Stimulated activated CD8-positive, alpha-beta memory T cell treated with anti-CD3 and anti-CD28 coated beads, Interleukin-12 subunit alpha, Interleukin-12 subunit beta, amount 100 ng/mL, for 24 hours (primary cell): ENCODE results near the gene DSEL.

Experiments used
- DNase-seq: peaks from one replicate; pipeline ENCODE4 v3.0.0-alpha.2; 2020; ENCODE audit errors: extremely low read depth

The DSEL gene

DNA sequence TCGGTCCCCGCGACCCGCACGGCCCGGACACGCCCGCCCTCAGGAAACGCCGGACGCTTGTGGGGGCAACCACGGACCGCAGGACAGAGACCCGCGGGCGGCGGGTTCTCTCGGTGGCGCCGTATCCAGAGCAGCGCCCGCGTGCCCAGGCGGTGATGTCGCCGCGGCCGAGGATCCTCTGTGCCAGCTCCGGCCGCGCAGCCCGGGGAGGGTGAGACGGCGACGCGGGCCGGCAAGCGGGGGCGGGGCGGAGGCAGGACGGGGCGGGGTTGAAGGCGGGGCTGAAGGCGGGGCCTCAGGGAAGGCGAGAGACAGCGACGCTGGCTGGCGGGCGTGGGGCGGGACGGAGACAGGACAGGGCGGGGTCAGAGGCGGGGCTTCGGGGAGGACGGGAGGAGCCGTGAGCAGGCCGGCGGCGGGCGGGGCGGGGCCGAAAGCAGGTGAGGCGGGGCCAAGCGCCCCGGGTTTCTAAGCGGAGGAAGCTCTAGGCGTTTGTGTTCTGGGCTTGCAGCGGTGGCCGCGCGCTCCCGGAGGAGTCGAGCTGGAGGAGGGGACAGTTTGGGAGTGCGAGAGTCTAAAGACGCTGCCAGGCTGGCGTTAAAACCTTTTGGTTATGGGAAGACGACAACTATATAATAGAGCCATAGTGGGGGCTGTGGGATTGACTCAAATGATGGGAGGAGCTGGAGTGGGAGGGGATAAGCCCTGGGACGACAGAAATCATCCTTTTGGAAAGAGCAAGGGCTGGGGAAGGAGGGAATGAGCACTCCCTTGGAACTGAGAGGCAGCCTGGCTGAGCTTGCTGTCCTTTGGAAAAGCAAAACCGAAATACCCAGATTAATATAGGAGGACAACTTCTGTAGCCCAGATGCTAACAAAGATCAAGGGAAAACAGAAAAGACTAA lies at the start of gene DSEL:
DSEL (minus strand) TSS at position 182 of the 905 bp plus-strand sequence. CDS start 2,112 bp downstream, outside the sequence.
- peak; percentile 92 for DNase-seq

DNA sequence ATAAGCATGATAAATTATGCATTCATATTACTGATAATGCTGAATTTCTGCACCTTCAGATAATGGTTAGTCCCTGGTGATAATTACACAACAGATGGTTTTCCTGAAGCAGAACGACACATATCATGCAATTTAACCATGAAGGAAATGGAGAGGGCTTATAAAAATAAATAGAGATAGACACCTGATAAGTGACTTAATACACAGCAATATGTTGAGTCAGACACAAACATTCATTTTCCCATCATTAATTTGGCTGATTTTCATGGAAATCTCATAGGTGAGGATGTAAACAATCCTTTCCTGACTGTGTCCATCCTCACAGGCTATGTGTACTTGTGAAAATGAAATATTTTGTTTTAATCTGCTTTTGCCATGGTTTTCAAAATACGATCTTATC lies 36.9 kb upstream of the DSEL start:
- DNase-seq: no peak

DNA sequence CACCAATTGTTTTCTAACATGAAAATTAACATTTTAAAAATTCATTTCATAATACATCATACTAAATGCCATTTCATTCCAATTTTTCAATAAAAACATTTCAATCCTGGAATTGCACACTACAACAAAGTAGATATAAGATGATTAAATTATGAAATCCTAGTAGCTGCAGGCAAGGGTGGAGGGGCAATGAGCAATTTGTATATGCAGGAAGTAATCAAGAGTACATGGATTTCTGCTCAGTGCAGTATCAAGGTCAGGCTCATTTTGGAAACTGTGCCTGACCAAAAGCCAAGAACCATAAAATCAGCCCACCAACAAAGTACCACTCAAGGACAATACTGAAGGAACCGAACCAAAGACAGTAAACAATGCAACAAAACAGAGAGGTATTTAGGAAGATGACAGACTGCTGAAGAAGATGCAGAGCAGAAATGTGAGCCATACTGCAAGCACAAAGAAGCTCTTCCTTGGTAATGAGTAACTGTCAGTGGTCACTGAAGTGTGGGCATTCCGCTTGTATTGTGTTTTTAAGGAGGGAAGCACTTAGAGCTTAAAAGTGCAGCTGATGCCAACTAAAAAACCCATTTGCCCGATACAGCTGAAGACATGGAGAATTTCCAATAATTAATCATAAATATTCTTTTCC lies 34.5 kb upstream of the DSEL start:
- no peak for DNase-seq

DNA sequence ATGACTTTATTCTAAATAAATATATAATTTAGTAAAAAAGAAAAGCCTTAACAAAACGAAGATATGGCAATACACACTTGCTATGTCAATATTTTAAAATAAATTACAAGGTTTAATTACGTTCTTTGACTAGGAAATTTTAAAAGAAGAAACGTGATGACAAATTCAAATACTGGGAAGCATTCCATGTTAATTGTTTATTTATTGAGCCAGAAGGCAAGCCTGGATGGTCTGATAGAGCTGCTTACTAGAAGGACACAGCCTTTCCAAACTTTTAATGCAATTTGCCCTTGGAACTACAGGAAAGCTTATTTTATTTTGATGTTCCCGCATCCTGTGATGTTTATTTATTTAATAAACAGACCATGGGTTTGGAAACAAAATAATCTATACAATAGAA lies 33.4 kb upstream of the DSEL start:
- no peak for DNase-seq

DNA sequence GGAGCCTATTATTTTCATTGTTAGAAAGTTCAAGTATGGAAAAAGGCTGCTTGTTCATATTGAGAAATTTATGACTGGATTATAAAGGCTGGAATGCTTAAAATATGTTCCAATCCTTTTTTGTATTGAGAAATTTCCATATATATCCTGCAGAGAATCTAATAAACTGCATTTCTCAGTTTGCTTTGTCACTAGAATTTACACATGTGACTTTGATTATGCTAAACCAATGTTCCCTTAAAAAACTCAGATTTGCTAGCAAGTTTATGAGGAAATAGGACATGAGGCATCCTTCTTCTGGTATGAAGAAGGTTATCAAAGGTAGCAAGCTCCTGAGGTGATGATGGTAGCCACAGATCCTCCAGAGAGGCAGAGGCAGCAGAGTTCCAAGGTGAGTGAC lies 29.2 kb upstream of the DSEL start:
- DNase-seq: no peak

DNA sequence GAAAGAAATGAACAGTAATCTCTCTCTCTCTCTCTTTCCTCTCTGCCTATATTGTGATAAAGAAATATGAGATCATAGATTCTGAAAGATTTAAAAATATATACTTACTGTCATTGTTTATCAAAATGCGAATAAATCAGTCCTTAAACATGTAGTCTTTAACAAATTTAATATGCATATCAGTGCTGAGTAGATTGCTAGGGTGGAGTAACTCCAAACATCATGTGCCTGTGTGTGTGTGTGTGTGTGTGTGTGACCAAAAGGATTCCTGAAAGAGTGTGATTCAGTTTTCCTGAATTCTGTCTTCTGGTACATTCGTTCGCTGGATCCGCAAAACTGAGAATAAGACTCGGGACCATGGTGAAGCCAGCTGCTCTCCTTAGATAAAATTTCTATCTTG lies 24.0 kb upstream of the DSEL start:
- DNase-seq: no peak

DNA sequence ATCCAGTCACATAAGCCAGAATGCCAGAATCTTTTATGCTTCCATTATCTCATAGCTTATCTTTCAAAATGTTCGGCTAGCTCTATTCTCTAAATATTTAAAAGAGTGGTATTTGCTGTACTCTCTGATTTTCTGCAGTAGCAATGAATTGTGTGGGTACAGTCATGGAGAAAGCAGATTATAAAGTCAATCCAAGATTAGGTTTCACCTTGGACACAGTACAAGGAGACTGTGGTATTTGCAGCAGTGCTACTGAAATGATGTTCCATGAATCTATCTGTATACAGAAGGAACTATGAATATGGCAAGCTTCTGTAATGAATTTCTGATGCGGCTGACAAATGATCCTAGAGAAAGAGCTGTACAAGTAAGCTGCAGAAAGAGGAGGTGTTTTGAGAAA lies 15.4 kb upstream of the DSEL start:
- no peak for DNase-seq

DNA sequence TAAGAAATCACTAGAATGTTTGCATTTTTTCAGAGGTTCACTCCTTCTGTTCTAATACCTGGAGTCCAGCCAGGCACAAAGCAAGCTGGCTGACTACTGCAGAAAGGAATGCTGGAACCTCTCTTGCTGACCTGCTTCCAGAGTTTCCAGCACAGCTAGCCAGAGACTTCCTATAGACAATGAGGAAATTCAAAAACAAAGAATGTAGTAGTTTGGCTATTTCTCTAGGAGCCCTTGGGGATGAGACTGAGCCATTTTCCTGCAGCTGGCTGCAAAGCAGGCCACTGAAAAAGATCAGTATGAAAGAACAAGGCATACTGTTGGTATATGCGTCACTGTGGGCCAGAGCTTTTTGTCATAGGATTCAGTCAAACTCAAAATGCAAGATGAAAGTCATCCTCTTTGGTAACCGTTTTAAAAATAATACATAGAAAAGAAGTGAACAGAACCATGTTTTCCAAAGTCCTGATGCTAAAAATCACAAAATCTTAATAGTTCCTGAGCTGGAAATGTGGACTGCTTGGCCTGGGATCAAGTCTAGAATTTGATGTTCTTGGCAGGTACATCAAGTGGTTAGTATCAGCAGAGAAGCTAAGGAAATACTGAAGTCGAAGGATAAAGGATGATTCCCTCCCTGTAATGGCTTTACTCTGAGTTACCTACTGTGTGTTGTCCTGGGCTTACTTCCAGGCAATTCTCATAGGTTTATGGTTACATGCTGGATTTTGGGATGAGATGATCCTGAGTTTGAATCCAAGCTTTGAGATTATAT lies 9.0 kb upstream of the DSEL start:
- DNase-seq: no peak

DNA sequence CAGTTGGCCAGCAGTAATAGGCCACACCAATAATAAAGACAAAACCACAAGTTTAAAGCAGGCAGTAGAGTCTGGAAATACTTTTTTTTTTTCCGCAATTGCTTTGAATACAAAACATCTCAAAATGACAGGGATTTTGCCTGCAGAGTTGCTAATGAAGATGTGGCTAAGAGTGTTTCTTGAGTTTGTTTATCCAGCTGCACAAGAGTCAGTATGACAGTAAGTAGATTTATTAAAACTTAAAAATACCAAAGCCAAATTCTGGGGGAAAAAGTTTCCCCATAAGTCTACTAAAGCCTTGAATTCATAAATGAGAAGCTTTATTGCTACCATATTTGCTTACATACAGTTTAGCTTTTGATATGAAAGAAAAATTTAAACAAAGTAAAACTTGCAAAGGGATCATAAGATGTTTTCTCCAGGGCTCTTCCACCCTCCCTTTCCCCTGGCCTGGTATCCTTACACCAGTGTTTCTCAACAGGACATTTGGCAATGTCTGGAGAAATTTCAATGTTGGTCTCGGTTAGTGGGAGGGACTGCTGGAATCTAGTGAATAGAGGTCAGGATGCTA lies 3.9 kb upstream of the DSEL start:
- no peak for DNase-seq

DNA sequence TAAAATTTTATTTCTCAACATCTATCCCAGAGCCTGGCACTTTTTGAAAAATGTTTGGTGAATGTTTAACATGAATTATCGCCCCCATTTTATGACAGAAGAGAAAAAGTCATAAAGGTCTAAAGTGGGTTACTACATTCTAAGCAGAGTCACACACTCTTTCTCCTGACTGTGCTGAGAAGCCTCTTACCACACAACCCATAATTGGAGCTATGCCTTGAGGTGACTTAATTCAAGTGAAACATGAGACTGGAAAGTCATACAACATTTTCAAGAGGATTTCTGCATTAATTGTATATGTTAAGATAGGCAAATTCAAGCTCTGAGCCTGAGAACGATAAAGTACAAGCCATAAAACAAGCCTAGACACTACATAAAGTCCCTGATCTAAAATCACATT lies 3.1 kb upstream of the DSEL start:
- DNase-seq: no peak

DNA sequence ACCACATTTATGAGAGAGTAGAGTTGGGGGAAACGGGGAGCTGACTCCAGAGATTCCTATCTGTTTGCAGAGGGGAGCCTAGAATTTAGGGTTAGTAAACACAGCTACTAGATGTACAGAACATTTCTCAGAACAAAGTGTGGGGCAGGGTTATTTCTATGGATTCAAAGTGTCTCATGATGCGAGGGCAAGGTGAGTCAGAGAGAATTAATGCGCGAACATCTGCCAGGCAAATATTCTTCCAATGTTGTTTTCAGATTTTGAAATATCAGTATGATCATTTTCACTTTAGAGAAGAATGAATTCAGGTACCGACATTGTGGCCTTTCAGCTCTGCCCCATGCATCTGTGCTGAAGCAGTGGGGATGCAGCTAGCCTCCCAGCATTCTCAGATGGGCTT lies 2.0 kb upstream of the DSEL start:
- no peak for DNase-seq

DNA sequence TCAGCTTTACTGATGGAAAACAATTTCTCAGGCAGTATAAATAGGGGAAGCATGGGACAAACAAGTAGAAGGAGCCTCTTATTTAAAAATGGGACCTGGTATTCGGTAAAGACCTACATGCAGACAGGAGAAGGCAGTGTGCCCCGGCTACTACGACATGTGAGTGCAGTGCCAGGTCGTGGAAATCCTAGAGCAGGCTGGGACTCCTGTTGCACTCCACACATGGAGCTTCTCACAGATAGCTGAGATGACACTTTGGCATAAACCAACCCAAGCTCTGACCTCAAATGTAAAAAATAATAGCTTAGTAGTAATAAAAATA lies 885 bp upstream of the DSEL start:
- DNase-seq: no peak

DNA sequence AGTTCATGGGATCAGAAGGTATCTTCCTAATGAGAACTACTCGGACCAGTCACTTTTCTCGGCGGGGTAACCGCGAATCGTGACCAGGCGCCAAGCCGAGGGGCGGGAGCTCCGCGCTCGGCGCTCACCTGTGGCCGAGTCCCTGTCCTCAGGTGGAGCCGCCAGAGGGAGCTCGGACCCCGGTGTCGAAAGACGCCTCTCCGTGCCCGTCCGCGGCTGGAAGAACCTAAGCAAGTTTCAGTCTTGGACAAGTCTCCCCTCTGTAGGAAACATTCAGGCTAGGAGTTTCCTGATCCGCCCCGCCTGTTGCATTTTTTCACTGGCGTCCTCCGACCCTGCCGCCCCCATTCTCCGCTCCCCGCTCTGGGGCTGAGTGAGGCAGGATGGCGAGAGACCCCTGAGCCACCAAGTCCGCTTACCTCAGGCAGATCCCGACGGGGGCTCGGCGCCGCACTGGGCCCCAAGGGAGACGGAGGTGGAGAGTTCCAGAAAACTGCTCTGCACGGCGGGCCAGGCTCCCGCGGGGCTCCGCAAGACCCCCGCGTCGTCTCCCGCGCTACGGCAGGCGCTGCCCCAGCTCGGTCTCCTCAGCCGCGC lies 480 bp downstream of the DSEL start:
- DNase-seq: no peak

DNA sequence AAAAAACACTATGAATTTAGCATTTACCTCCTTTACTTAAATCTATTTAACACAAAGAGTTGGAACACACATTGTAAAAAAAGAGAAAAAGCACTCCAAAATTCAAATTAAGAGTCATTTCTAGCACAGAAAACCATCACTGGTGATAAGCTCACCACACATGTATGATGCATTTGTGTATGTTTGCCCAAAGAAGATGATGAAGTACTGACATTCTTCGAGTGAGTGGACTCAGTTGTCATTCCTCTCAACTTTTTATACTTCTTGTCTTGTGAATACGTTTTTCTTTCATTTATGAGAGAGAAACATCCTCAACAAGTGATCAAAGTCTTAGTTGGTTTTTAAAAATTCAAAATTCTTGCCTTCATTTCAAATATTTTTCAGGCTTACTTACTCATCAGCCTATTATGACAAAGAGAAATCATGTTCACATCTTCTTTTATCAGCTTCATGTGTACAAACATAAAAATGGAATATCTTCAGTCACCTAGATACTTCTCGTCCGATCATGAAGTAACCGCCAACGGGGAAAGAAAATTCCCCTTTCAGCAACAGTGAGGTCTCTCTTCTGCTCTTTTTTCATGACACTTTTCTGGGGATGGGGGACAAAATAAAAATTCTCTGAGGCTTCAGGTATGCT lies 1.5 kb downstream of the DSEL start:
- no peak for DNase-seq

DNA sequence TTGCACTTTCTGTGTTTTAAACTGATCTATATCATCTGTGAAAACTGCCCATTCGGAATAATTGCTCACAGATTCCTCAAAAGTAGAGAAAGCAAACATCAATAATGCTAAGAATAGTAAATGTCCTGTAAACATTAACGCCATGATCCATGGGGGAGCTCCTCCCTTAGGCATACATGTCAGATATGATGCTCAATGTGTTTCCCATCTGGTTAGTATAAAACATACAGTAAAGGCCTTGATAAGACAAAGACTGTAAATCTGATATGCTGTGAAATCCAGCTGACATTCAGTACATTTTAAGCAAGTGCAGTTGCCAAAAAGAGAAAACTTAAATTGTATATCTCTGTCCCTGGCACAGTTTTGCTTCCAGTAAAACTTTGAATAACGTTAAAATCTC lies 2.1 kb downstream of the DSEL start:
- DNase-seq: no peak

DNA sequence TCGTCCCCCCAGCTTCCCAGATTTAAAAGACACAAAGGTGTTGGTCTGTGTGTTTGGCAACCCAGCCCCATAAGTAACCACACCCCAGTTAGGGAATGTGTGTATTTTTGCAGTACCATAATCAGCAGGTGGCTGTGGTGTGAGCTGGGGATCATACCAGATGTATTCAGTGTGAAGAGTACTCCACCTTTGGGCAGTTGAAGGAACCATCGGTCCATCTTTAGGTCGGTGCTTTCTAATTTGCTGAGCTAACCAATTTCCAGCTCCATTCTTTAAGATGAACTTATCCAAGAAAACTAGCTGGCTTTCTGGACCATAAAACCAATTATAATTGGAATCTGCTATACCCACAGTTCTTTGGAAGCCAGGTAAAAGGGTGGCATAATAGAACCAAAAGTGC lies 3.2 kb downstream of the DSEL start:
- no peak for DNase-seq

DNA sequence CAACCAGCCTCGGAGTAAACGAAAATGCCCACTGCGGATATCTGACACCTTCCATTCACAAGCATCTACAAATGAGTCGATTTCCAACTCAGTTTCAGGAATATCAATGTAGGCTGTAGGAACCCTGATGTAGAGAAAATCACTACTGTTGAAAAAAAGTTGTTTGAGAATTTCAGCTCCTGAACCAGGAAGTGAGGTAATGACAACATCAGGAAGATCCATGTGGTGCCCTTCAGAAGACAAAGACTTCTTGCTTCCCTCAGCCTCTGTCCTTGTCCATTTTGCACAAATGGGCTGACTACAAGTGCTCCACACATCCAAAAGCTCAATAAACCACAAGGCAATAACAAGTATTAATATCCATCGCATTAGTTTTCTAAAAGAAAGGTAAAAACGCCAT lies 4.7 kb downstream of the DSEL start:
- DNase-seq: no peak

DNA sequence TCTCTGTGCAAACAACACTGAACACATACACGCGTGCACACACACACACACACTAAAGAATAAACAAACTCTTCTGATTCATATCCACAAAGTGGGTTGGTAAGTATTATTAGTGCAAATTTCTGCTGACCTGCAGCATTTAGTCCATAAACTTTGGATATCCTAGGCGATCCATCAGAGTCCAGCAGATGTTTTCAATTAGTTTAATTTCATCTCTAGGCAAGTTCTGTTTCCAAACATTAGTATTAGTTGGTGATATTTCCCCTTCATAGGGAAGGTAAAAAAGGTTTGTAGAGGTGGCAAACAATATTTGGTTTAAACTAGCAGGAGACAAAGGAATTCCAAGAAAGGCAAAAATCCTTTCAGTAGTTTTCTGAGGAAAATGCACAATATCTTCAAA lies 5.7 kb downstream of the DSEL start:
- DNase-seq: no peak

DNA sequence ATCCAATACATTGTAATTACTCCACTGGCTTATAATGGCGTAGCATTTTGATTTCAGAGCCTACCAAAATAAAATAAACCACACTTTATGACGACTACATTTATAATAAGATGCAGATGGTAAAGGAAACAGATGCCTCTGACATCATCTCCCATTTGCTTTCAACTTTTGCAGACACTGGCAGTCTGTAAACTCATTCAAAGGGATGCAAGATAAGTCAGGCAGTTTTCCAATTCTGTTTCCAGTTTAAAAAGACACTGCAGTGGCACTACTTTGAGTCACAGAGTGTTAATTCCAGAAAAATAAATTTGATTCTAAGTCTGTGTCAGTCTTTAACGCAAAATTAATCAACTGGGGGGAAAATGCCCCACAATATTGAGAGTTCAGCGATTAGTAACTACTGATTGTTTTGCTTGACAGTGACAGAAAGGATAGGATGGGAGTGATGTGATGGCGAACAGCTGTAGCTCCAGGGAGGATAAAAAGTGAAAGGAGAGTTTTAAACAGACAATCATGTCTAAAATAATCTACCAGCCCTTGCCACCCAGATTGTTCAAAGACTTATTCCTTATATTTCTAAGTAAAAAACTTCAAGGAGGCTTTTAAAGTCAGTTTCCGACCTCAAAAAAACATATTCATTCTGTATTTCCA lies 6.7 kb downstream of the DSEL start:
- DNase-seq: no peak

DNA sequence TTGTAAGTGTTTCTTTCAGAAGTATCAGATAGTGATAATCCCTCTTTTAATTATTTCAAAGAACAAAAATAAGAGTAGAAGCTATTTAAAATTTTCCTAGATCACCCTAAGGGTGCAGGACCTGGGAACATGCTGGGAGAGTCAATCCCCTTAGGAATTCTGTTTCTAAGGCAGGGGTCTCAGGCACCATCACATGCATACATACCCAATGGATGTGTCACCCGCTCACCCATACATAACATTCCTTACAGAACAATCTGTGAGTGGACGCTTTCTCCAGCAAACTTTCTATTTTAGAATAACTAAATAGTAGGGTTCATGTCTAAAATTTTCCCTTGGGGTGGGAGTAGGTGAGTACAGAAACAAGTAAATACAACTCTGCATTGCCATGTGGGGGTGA lies 8.4 kb downstream of the DSEL start:
- DNase-seq: no peak

DNA sequence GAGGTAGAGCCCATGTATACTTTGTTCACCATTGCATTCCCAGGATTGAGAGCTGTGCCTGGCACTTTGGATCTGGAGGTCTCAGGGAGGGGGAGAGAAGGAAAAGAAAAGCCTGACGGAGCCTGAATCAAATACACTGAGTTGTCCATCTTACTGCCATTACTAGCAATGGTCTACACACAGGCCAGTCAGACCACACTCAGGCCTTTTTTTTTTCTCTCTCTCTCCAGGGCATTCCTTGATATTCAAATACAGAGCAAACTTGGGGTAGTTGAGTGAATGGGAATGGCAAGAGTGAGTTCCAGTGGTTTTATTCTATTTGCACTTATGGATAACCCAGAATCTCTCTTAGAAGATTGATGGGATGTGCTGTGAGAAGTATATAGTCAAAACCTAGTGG lies 11.8 kb downstream of the DSEL start:
- DNase-seq: no peak
